ENCODE measurements around the gene IL1RAPL1.

IL1RAPL1 gene

GRCh38 chrX:29941287-29941686 is 1354.0 kb downstream of the IL1RAPL1 start:
- DNase-seq, result no peak

GRCh38 chrX:29947225-29947624 is 1360.0 kb downstream of the IL1RAPL1 start:
- DNase-seq, result no peak

- no peak for DNase-seq
These were observed 1361.4 kb downstream of the IL1RAPL1 start for GRCh38 chrX:29948653-29949052.

GRCh38 chrX:29952016-29952415 is 1364.8 kb downstream of the IL1RAPL1 start:
- no peak for DNase-seq

GRCh38 chrX:29962061-29962460 is 1374.8 kb downstream of the IL1RAPL1 start:
- no peak for DNase-seq

- no peak for DNase-seq
These were observed 1378.4 kb downstream of the IL1RAPL1 start for GRCh38 chrX:29965634-29966033.

GRCh38 chrX:29992083-29992482 is 1404.8 kb downstream of the IL1RAPL1 start:
- DNase-seq, result no peak

- no peak for DNase-seq
These were observed 1418.6 kb downstream of the IL1RAPL1 start for GRCh38 chrX:30005813-30006212.

All from kidney glomerular epithelial cell (primary cell).